Body of pancreas (tissue), 4 donors: ENCODE data around the gene C1orf52. TPM values are rescaled to one million over a fixed set of nuclear protein-coding genes. Genes with fewer than 3 reads are reported as not detected.

Source experiments
- ATAC-seq: fragments of 150-250 bp; one replicate; pipeline ENCODE4 v1.9.1; 2016
- DNase-seq, 4 donors: peaks; one replicate each; pipeline ENCODE4 v3.0.0-alpha.2; 2019
- H3K27ac ChIP-seq, 4 donors: fragments of 200-600 bp; sonication (generic); 1 replicate in 3 of 4; 2 replicates in 1 of 4; pipeline versions ENCODE4 v1.5.1 to v1.6.1; 2016 to 2019; ENCODE audit warnings: mild to moderate bottlenecking in 1 of 4, mixed read lengths in 1 of 4, moderate library complexity in 1 of 4
- H3K27me3 ChIP-seq, 2 donors: fragments of 200-600 bp; sonication (generic); one replicate each; pipeline ENCODE4 v1.6.0; 2016; ENCODE audit warnings: mild to moderate bottlenecking in 1 of 2
- H3K36me3 ChIP-seq, 2 donors: fragments of 200-600 bp; sonication (generic); replicated peaks in 1 of 2; 2 replicates each; pipeline ENCODE4 v1.5.1; 2016; ENCODE audit warnings: low read depth in 2 of 2; ENCODE audit not compliant: insufficient read depth in 1 of 2
- H3K4me1 ChIP-seq: fragments of 200-600 bp; sonication (generic); one replicate; pipeline ENCODE4 v1.6.0; 2016
- H3K4me3 ChIP-seq, 2 donors: fragments of 200-600 bp; sonication (generic); 1 replicate in 1 of 2; 2 replicates in 1 of 2; pipeline ENCODE4 v1.5.1; 2016 to 2019
- H3K9me3 ChIP-seq, 3 donors: fragments of 200-600 bp; sonication (generic); 1 replicate in 2 of 3; 2 replicates in 1 of 3; pipeline ENCODE4 v1.5.1; 2016
- CTCF ChIP-seq, 7 experiments: fragments of 450-650 bp in 4 of 7; fragments of 200-600 bp in 3 of 7; sonication (generic) in 3 of 7; IDR thresholded peaks; one replicate each; pipeline ENCODE4 v1.5.1; 2016 to 2019; ENCODE audit warnings: antibody characterized with exemption in 7 of 7
- POLR2A ChIP-seq, 3 donors: fragments of 450-650 bp; IDR thresholded peaks; one replicate each; pipeline ENCODE4 v1.6.1; 2016; ENCODE audit warnings: antibody characterized with exemption in 3 of 3, mild to moderate bottlenecking in 2 of 3
- WGBS, 2 donors: methylation state at CpG; one replicate each; pipeline ENCODE4 v1.1.5; 2017; 5-methylcytosine and 5-hydroxymethylcytosine counted together
- intact Hi-C: fragments of 100-400 bp; cut with DNase I; formaldehyde crosslinking; loops from one replicate; pipeline ENCODE4 v1.15.1; 2023
- total RNA-seq, 2 donors: library from RNA; depleted of rRNA; stranded (reverse); fragments of >200 nt; gene quantifications; one replicate each; pipeline ENCODE4 v1.1.0, GENCODE V29; 2016

The C1orf52 gene
- 10 to 100 TPM in 1 of 2 donors, 1 to 10 TPM in 1; 6.6 to 20.2 TPM for total RNA-seq

DNA sequence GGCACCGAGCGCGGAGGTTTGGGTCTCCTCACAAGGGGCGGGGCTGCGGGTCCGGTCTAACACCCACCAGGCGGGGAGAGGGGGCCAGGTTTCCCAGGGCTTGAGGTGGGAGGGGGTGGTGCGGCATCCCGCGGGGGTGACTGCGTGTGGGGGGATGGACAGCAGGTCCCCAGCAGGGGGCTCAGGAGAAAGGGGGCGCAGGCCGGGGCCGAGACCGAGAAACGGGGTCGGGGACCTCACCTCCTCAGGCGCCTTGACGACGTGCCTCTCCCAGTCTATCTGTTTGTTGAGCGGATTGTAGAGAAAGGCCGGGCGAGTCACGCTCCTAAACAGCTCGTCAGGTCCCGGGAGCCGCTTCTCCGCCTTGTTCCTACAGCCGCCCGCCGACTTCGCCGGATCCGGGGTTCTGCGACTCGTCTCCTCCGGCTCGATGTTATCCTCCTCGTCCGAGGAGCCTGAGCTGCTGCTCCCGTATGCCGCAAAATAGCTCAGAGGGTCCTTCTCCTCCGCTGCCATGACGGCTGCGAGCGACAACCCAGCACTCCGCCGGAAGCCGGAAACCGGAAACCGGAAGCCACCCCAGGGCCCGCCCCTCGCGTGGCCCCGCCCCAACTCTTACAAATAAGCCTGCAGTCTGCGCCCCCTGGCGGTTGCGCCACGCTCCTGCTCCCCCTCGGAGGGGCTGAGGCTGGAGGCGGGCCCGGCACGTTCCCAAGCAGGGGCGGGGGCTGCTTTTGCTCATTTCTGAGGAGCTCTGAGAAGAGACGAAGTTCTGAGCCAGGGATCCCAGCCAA lies at the start of gene C1orf52:
TSS of gene C1orf52 (minus strand) at position 545 of the 794 bp plus-strand sequence. CDS start at position 516, 29 bp downstream.
- 0% methylated on average over 3 to 60 of the region's 65 CpGs for WGBS, 2 donors
- peaks cover 70% of the 10 kb centered on the region for H3K4me1 ChIP-seq
- intact Hi-C loops = no loop called here

DNA sequence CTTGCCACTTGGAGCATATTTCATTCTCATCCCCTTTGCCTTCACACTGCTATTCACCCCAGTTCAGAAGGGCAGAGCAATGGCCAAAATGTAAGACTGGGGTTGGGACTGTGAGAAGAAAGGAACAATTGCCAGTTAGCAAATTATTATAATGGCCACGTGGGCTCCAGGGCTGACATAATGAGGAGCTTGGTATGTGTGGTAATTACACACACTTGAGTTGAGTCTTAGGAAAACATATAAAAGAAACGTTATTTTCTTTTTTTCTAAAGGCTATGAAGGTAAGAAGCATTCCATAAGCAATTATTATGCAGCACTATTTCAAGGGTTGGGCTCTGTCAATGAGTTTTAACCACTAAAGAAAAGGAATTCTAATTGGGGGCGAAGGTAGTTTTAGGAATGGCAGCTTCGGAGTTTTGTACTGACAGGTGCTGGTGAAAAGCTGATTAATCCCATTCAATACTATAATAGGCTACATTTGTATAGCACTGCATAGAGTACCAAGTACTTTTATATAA lies 49.4 kb upstream of the C1orf52 start:
- WGBS, 2 donors = 57% methylated on average over 4 of the region's 4 CpGs
- H3K27me3 ChIP-seq = no peaks in the 10 kb centered on the region
- H3K27ac ChIP-seq = no peak overlapping the region
- H3K4me1 ChIP-seq = peaks cover 7% of the 10 kb centered on the region
- no peak for TF ChIP-seq CTCF (IDR thresholded peaks at IDR 0.05)
- no peak for TF ChIP-seq POLR2A (IDR thresholded peaks at IDR 0.05)
- intact Hi-C loops = loop anchor here (5.0 to 10.0 kb wide), 2 partner anchors 193 to 276 kb away; partner anchors contain the start of gene CCN1
- no peak overlapping the region for H3K4me3 ChIP-seq
- DNase-seq (no peak), ATAC-seq (no peak)
- H3K36me3 ChIP-seq = no peaks in the 10 kb centered on the region
- no peaks in the 10 kb centered on the region for H3K9me3 ChIP-seq

More for the DNA sequence above, at the start of gene C1orf52:
- peak within 1 kb of the TSS; percentile 59 to 84 (median 70) for H3K27ac ChIP-seq
- TF ChIP-seq POLR2A (IDR thresholded peaks at IDR 0.05) (peak in 2 of 3 donors; percentile 84 to 89), CTCF (IDR thresholded peaks at IDR 0.05) (peak; percentile 96 to 100 (median 97))
- DNase-seq = peak; percentile 95 to 98 (median 96)
- no peaks in the 10 kb centered on the region for H3K27me3 ChIP-seq
- H3K9me3 ChIP-seq = no peaks in the 10 kb centered on the region
- ATAC-seq = peak; percentile 87
- peak within 1 kb of the TSS; percentile 92 to 94 for H3K4me3 ChIP-seq
- H3K36me3 ChIP-seq = no peaks in the 10 kb centered on the region

DNA sequence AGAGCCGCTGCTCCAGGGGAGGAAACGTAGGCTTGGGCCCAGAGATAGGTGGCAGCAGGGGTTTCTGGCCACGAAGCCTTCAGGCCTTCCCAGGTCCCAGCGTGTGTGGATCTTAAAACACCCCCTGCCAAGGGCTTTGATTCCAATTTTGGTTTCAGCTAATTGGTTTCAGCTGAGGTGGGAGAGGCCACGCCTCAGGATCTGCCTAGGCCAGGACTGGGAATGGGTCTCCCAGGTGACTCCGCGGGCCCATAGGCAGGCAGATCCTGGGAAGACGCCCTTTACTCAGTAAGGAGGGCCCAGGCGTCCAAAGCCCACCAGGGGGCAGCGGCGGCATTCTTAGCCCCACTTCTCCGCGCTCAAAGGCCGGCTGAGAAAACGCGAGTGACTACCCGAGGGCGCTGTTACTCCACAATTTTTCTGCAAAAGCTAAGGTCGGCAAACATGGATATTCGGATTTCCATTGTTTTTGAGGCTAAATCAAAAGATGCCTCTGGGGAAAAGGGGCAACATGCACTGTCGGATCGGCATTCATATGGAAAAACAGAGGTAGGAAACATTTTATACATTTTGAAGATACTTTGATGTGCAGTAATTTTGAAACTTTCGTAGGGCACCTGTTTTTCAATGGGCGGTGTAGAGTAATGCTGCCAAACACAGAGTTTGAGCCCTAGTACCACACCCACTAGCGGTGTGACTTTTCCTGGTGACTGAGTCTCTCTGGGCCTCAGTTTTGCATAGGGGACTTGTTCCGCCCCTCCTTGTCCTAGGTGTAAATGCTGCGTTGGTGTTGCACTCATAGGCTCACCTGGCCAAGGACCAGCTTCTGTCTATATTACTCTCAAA lies 48.7 kb upstream of the C1orf52 start:
- intact Hi-C loops = loop anchor here (5.0 to 10.0 kb wide), 2 partner anchors 194 to 277 kb away; partner anchors contain the start of gene CCN1
- DNase-seq (peak; percentile 90 to 95 (median 92)), ATAC-seq (peak; percentile 100)
- no peak overlapping the region for H3K27ac ChIP-seq
- WGBS, 2 donors = 19 to 28% methylated on average over 22 to 27 of the region's 27 CpGs
- no peak overlapping the region for H3K4me3 ChIP-seq
- H3K36me3 ChIP-seq = no peaks in the 10 kb centered on the region
- no peak for TF ChIP-seq POLR2A (IDR thresholded peaks at IDR 0.05)
- TF ChIP-seq CTCF (IDR thresholded peaks at IDR 0.05) = peak; percentile 92 to 99 (median 99)
- peaks cover 7% of the 10 kb centered on the region for H3K4me1 ChIP-seq
- no peaks in the 10 kb centered on the region for H3K27me3 ChIP-seq
- no peaks in the 10 kb centered on the region for H3K9me3 ChIP-seq

DNA sequence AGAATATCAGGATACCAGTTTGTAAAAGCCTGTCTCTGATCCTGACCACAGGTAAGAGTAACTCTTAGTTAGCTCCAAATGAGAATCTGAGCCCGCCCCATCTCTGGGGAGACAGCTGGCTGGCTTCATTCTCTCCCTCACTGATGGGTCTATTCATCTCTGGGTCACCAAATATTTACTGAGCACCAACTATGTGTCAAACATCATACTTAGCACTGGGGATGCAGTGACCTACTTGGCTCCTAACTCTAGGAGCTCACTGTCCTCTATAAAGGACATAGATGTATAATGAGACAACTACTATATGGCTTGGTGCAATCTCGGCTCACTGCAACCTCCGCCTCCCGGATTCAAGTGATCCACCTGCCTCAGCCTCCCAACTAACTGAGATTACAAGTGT lies 46.8 kb upstream of the C1orf52 start:
- DNase-seq (no peak), ATAC-seq (no peak)
- Histone ChIP-seq H3K36me3 (no peaks in the 10 kb centered on the region), H3K27ac (no peak overlapping the region), H3K4me1 (peaks cover 7% of the 10 kb centered on the region), H3K4me3 (no peak overlapping the region), H3K9me3 (no peaks in the 10 kb centered on the region), H3K27me3 (no peaks in the 10 kb centered on the region)
- TF ChIP-seq POLR2A (IDR thresholded peaks at IDR 0.05) (no peak), CTCF (IDR thresholded peaks at IDR 0.05) (no peak)
- WGBS, 2 donors = 94 to 95% methylated on average over 4 of the region's 4 CpGs
- intact Hi-C loops = loop anchor here (5.0 to 10.0 kb wide), 2 partner anchors 196 to 279 kb away; partner anchors contain the start of gene CCN1
